ENCODE data around the gene AFF3. TPM values are rescaled to one million over a fixed set of nuclear protein-coding genes. Genes with fewer than 3 reads are reported as not detected.
A peak's percentile ranks its signal among the peaks of the same experiment; 100 is the strongest.

Gene AFF3
- total and polyA plus RNA-seq, 12 donors = 1.1 to 7.5 (median 3.9) TPM

- H3K4me3 ChIP-seq = no peak overlapping the region
- no peaks in the 10 kb centered on the region for H3K27me3 ChIP-seq
- peaks cover 13 to 40% of the 10 kb centered on the region in 2 donors for H3K4me1 ChIP-seq (replicated peaks in 1 of 2)
- intact Hi-C loops (cut with DNase I) = no loop called here
- peak; percentile 53 to 86 (median 77) for DNase-seq
- no peaks in the 10 kb centered on the region for H3K36me3 ChIP-seq (replicated peaks in 1 of 2)
- peak overlapping the region in 1 of 5 donors; percentile 16 for H3K27ac ChIP-seq
- 6 to 25% (median 22%) methylated on average over 5 of the region's 5 CpGs for WGBS, 4 donors
- H3K9me3 ChIP-seq (replicated peaks in 1 of 3) = no peaks in the 10 kb centered on the region
- TF ChIP-seq CTCF (IDR thresholded peaks at IDR 0.05) (no peak), POLR2A (IDR thresholded peaks at IDR 0.05) (no peak)
Measured at GRCh38 chr2:99644419-99644787, 498.0 kb downstream of the AFF3 start.

DNA sequence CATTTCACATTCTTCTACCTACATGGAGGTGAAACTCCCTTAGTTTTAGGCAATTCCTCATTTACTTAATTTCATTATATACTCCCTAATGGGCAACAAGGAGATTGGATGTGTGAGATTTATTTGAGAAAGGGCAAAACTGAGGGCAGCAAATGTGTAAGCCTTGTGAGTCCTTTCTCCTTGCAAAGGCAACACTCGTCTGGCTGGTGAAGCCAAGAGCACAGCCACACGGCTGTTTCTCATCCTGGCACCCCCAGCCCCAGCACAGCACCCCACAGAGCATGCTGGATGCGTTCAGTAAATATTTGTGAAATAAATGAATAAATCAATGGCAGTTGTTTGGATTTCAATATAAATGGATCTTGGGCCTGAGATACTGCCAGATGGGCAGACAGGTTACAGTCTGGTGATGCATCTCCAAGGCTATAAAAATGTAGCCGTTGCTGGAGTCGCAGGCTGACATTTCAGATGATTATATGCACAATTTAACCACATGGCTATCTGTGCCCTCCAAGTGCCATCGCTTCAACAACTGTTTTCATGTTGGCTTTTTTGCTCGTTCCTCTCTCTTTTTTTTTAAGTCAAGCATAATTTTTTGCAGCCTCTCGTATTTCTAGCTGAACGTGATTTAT is 498.5 kb downstream of the AFF3 start:
- Histone ChIP-seq H3K27me3 (no peaks in the 10 kb centered on the region), H3K4me3 (no peak overlapping the region), H3K36me3 (replicated peaks in 1 of 2) (no peaks in the 10 kb centered on the region), H3K4me1 (replicated peaks in 1 of 2) (peaks cover 13 to 40% of the 10 kb centered on the region in 2 donors), H3K9me3 (replicated peaks in 1 of 3) (no peaks in the 10 kb centered on the region), H3K27ac (peak overlapping the region in 1 of 5 donors; percentile 3)
- TF ChIP-seq CTCF (IDR thresholded peaks at IDR 0.05) (no peak), POLR2A (IDR thresholded peaks at IDR 0.05) (no peak)
- intact Hi-C loops (cut with DNase I) = no loop called here
- no peak for DNase-seq
- 46 to 50% (median 49%) methylated on average over 9 of the region's 9 CpGs for WGBS, 4 donors

GRCh38 chr2:99641999-99642398 is 500.4 kb downstream of the AFF3 start:
- Histone ChIP-seq H3K9me3 (replicated peaks in 1 of 3) (no peaks in the 10 kb centered on the region), H3K36me3 (replicated peaks in 1 of 2) (no peaks in the 10 kb centered on the region), H3K27ac (no peak overlapping the region), H3K27me3 (no peaks in the 10 kb centered on the region), H3K4me1 (replicated peaks in 1 of 2) (peaks cover 13 to 34% of the 10 kb centered on the region in 2 donors), H3K4me3 (no peak overlapping the region)
- WGBS, 4 donors = 89 to 95% (median 92%) methylated on average over 4 of the region's 4 CpGs
- DNase-seq = no peak
- TF ChIP-seq CTCF (IDR thresholded peaks at IDR 0.05) = no peak
- intact Hi-C loops (cut with DNase I) = no loop called here

- Histone ChIP-seq H3K4me1 (replicated peaks in 1 of 2) (peaks cover 25 to 40% of the 10 kb centered on the region in 2 donors), H3K27me3 (no peaks in the 10 kb centered on the region), H3K36me3 (replicated peaks in 1 of 2) (no peaks in the 10 kb centered on the region), H3K27ac (no peak overlapping the region), H3K4me3 (no peak overlapping the region), H3K9me3 (replicated peaks in 1 of 3) (no peaks in the 10 kb centered on the region)
- intact Hi-C loops (cut with DNase I) = no loop called here
- TF ChIP-seq CTCF (IDR thresholded peaks at IDR 0.05) (no peak), POLR2A (IDR thresholded peaks at IDR 0.05) (no peak)
- WGBS, 4 donors = 88 to 95% (median 91%) methylated on average over 3 to 5 of the region's 5 CpGs
- DNase-seq = no peak
Measured at GRCh38 chr2:99640635-99641151, 501.7 kb downstream of the AFF3 start.
